Measurements from ENCODE around the gene THSD7B. TPM values are rescaled to one million over a fixed set of nuclear protein-coding genes. Genes with fewer than 3 reads are reported as not detected.

THSD7B gene
- total and polyA plus RNA-seq, 3 donors from 2014 or later: 0.87 to 2.1 (median 1.1) TPM

DNA sequence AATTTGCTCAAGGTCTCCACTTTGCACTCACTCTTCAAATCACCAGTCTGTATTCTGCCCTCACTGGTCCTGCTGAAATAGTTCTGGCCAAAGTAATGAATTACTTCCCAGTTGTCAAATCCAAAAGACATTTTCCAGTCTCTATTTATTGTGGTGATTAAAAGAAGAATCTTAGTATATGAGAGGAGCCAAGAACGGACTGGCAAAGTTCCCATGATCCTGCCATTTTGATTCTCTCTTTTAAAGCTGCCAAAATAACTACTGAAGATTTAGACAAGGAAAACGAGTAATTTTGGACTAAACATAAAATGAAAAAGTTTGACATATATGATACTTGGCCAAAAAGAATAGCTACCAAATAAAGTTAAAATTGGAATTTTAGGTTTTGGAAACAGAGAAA lies 12.0 kb downstream of the THSD7B start:
- intact Hi-C loops (cut with DNase I; ENCODE audit: low total_unique reads): no loop called here
- Histone ChIP-seq H3K9me3 (no peaks in the 10 kb centered on the region), H3K4me3 (no peak overlapping the region), H3K27me3 (no peaks in the 10 kb centered on the region), H3K27ac (no peak overlapping the region), H3K36me3 (ENCODE audit: low read depth, missing control alignments) (no peaks in the 10 kb centered on the region), H3K4me1 (no peaks in the 10 kb centered on the region)
- no peak for DNase-seq
- 71 to 78% methylated on average over 2 of the region's 2 CpGs for WGBS, 2 donors
- TF ChIP-seq, protein P1, sequence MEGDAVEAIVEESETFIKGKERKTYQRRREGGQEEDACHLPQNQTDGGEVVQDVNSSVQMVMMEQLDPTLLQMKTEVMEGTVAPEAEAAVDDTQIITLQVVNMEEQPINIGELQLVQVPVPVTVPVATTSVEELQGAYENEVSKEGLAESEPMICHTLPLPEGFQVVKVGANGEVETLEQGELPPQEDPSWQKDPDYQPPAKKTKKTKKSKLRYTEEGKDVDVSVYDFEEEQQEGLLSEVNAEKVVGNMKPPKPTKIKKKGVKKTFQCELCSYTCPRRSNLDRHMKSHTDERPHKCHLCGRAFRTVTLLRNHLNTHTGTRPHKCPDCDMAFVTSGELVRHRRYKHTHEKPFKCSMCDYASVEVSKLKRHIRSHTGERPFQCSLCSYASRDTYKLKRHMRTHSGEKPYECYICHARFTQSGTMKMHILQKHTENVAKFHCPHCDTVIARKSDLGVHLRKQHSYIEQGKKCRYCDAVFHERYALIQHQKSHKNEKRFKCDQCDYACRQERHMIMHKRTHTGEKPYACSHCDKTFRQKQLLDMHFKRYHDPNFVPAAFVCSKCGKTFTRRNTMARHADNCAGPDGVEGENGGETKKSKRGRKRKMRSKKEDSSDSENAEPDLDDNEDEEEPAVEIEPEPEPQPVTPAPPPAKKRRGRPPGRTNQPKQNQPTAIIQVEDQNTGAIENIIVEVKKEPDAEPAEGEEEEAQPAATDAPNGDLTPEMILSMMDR (IDR thresholded peaks at IDR 0.05): no peak
- no peak for TF ChIP-seq POLR2A (IDR thresholded peaks at IDR 0.05)

DNA sequence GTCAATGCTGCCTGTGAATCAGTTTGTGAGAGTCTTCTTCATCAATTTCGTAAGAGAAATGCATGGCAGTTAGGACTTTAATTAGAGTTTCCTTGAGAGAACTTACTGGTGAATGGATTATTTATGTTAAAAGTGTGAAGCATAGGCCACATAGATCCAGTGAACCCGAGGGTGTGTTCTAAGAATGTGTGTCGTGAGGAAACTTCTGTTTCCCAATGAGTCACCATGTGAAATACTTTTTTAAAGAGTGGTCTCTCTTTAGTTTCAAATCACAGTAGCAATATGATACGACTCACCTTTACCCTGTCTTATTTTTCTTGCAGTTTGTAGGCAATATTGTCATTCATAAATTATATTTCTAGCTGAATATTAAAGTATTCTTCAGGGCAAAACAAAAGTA lies 18.5 kb downstream of the THSD7B start:
- 83 to 84% methylated on average over 4 of the region's 4 CpGs for WGBS, 2 donors

GRCh38 chr2:136785215-136785614 lies 19.9 kb downstream of the THSD7B start:
- H3K36me3 ChIP-seq (ENCODE audit: low read depth, missing control alignments): no peaks in the 10 kb centered on the region
- H3K27ac ChIP-seq: no peak overlapping the region
- no peak for DNase-seq
- H3K4me3 ChIP-seq: no peak overlapping the region
- intact Hi-C loops (cut with DNase I; ENCODE audit: low total_unique reads): no loop called here
- TF ChIP-seq, protein P1 (IDR thresholded peaks at IDR 0.05): no peak
- no peak for TF ChIP-seq POLR2A (IDR thresholded peaks at IDR 0.05)
- no peaks in the 10 kb centered on the region for H3K4me1 ChIP-seq
- H3K27me3 ChIP-seq: no peaks in the 10 kb centered on the region
- 89 to 91% methylated on average over 3 of the region's 3 CpGs for WGBS, 2 donors
- no peaks in the 10 kb centered on the region for H3K9me3 ChIP-seq

More for the DNA sequence above, 18.5 kb downstream of the THSD7B start:
- no peak overlapping the region for H3K4me3 ChIP-seq
- H3K4me1 ChIP-seq: no peaks in the 10 kb centered on the region
- no peak for DNase-seq
- H3K27ac ChIP-seq: no peak overlapping the region
- intact Hi-C loops (cut with DNase I; ENCODE audit: low total_unique reads): no loop called here
- TF ChIP-seq POLR2A (IDR thresholded peaks at IDR 0.05): no peak
- TF ChIP-seq, protein P1 (IDR thresholded peaks at IDR 0.05): no peak
- H3K9me3 ChIP-seq: no peaks in the 10 kb centered on the region
- H3K27me3 ChIP-seq: no peaks in the 10 kb centered on the region
- no peaks in the 10 kb centered on the region for H3K36me3 ChIP-seq (ENCODE audit: low read depth, missing control alignments)

- Histone ChIP-seq H3K36me3 (ENCODE audit: low read depth, missing control alignments) (no peaks in the 10 kb centered on the region), H3K27ac (no peak overlapping the region), H3K4me1 (no peaks in the 10 kb centered on the region), H3K4me3 (no peak overlapping the region), H3K9me3 (no peaks in the 10 kb centered on the region), H3K27me3 (no peaks in the 10 kb centered on the region)
- TF ChIP-seq POLR2A (IDR thresholded peaks at IDR 0.05): no peak
- TF ChIP-seq, protein P1 (IDR thresholded peaks at IDR 0.05): no peak
- intact Hi-C loops (cut with DNase I; ENCODE audit: low total_unique reads): no loop called here
- DNase-seq: no peak
- 82 to 90% methylated on average over 3 of the region's 3 CpGs for WGBS, 2 donors
Observed at GRCh38 chr2:136787970-136788369, 22.6 kb downstream of the THSD7B start.

GRCh38 chr2:136796339-136796738 lies 31.0 kb downstream of the THSD7B start:
- Histone ChIP-seq H3K4me3 (no peak overlapping the region), H3K4me1 (no peaks in the 10 kb centered on the region), H3K27me3 (no peaks in the 10 kb centered on the region), H3K36me3 (ENCODE audit: low read depth, missing control alignments) (no peaks in the 10 kb centered on the region), H3K9me3 (no peaks in the 10 kb centered on the region), H3K27ac (no peak overlapping the region)
- WGBS, 2 donors: 62 to 78% methylated on average over 4 of the region's 4 CpGs
- TF ChIP-seq, protein P1 (IDR thresholded peaks at IDR 0.05): no peak
- no peak for TF ChIP-seq POLR2A (IDR thresholded peaks at IDR 0.05)
- intact Hi-C loops (cut with DNase I; ENCODE audit: low total_unique reads): no loop called here
- no peak for DNase-seq
